Esophagus squamous epithelium (tissue), 4 donors: Measurements from ENCODE around the gene CLDN14.

ENCODE experiments used
- POLR2A ChIP-seq, 4 donors: fragments of 450-650 bp; IDR thresholded peaks; one replicate each; pipeline ENCODE4 v1.6.1; 2017; ENCODE audit warnings: antibody characterized with exemption in 4 of 4, mild to moderate bottlenecking in 4 of 4, moderate library complexity in 3 of 4
- TF ChIP-seq, protein P1 (sequence below), 6 experiments: fragments of 450-650 bp in 4 of 6; fragments of 200-600 bp in 2 of 6; sonication (generic) in 2 of 6; IDR thresholded peaks; one replicate each; pipeline ENCODE4 v1.5.1; 2016 to 2019; ENCODE audit warnings: antibody characterized with exemption in 6 of 6, mild to moderate bottlenecking in 4 of 6, moderate library complexity in 4 of 6

DNA sequence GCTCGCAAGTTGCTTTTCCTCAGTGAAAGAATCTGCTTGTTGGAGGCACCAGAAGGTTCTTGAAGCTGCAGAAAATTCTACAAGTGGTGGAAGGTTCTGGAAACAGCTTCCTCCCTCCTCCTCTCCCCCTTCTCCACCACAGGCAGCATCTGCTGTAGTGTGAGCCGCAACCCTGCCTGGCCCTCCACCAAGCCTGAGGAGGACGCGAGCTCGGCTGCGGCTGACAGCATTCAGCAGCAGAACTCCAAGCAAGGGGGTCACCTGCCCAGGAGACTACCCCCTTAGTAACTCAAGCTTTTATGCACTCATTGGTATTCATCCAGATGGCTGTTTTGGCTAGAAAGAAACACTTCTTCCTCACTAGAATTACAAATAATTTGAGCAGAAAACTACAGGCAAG is 48.8 kb upstream of the CLDN14 start:
- no peak for TF ChIP-seq POLR2A (IDR thresholded peaks at IDR 0.05)
- TF ChIP-seq, protein P1, sequence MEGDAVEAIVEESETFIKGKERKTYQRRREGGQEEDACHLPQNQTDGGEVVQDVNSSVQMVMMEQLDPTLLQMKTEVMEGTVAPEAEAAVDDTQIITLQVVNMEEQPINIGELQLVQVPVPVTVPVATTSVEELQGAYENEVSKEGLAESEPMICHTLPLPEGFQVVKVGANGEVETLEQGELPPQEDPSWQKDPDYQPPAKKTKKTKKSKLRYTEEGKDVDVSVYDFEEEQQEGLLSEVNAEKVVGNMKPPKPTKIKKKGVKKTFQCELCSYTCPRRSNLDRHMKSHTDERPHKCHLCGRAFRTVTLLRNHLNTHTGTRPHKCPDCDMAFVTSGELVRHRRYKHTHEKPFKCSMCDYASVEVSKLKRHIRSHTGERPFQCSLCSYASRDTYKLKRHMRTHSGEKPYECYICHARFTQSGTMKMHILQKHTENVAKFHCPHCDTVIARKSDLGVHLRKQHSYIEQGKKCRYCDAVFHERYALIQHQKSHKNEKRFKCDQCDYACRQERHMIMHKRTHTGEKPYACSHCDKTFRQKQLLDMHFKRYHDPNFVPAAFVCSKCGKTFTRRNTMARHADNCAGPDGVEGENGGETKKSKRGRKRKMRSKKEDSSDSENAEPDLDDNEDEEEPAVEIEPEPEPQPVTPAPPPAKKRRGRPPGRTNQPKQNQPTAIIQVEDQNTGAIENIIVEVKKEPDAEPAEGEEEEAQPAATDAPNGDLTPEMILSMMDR (IDR thresholded peaks at IDR 0.05), result no peak
